Keratinocyte (primary cell): ENCODE results near the gene PSME3. TPM values are rescaled to one million over a fixed set of nuclear protein-coding genes. Genes with fewer than 3 reads are reported as not detected.

Experiments used
- DNase-seq: peaks from one replicate; pipeline ENCODE4 v3.0.0-alpha.2; 2011; ENCODE audit warnings: low read depth, missing footprints, low spot score
- FAIRE-seq: peaks from 2 replicates; lab custom pipeline; 2011; peaks lifted over from hg19 to GRCh38; lab: Jason Lieb, UNC
- H2AFZ ChIP-seq: 2 replicates; pipeline ENCODE4 v1.6.0; 2012; ENCODE audit warnings: low read length, control low read depth, inconsistent platforms; ENCODE audit not compliant: control insufficient read depth
- H3K27ac ChIP-seq: 2 replicates; pipeline ENCODE4 v1.5.1; 2011; ENCODE audit warnings: low read length; ENCODE audit not compliant: control insufficient read depth, insufficient read depth
- H3K27me3 ChIP-seq: 3 replicates; pipeline ENCODE4 v1.6.0; 2011; ENCODE audit warnings: low read length; ENCODE audit not compliant: control insufficient read depth, insufficient read depth; ENCODE audit errors: extremely low read depth
- H3K36me3 ChIP-seq, 2 experiments: 2 replicates in 1 of 2; 3 replicates in 1 of 2; pipeline ENCODE4 v1.5.1; 2011; ENCODE audit warnings: low read length in 2 of 2, mild to moderate bottlenecking in 1 of 2; ENCODE audit not compliant: control insufficient read depth in 2 of 2, insufficient read depth in 2 of 2; ENCODE audit errors: extremely low read depth in 1 of 2
- H3K4me1 ChIP-seq: 3 replicates; pipeline ENCODE4 v1.5.1; 2011; ENCODE audit warnings: low read length; ENCODE audit not compliant: control insufficient read depth, insufficient read depth; ENCODE audit errors: extremely low read depth
- H3K4me2 ChIP-seq: 3 replicates; pipeline ENCODE4 v1.6.0; 2011; ENCODE audit warnings: low read depth, low read length; ENCODE audit not compliant: control insufficient read depth, insufficient read depth; ENCODE audit errors: extremely low read depth
- H3K4me3 ChIP-seq, 3 experiments: fragments of 200-600 bp in 1 of 3; sonication (generic) in 1 of 3; 2 replicates in 2 of 3; 3 replicates in 1 of 3; pipeline ENCODE4 v1.5.1; 2011 to 2016; ENCODE audit warnings: low read length in 3 of 3, mild to moderate bottlenecking in 3 of 3, control low read depth in 2 of 3, inconsistent platforms in 1 of 3, low read depth in 1 of 3, mixed read lengths in 1 of 3, mixed run types in 1 of 3, moderate library complexity in 1 of 3; ENCODE audit not compliant: control insufficient read depth in 2 of 3, insufficient read depth in 2 of 3; ENCODE audit errors: extremely low read depth in 1 of 3
- H3K79me2 ChIP-seq: 2 replicates; pipeline ENCODE4 v1.6.0; 2012; ENCODE audit warnings: low read length; ENCODE audit not compliant: control insufficient read depth, insufficient read depth
- H3K9ac ChIP-seq: 3 replicates; pipeline ENCODE4 v1.6.0; 2011; ENCODE audit warnings: low read length; ENCODE audit not compliant: control insufficient read depth, insufficient read depth; ENCODE audit errors: extremely low read depth
- H3K9me1 ChIP-seq: 3 replicates; pipeline ENCODE4 v1.6.0; 2011; ENCODE audit warnings: low read length; ENCODE audit not compliant: control insufficient read depth, insufficient read depth; ENCODE audit errors: extremely low read depth
- H3K9me3 ChIP-seq: 2 replicates; pipeline ENCODE4 v1.5.1; 2012; ENCODE audit warnings: low read depth, low read length; ENCODE audit not compliant: control insufficient read depth
- H4K20me1 ChIP-seq: 3 replicates; pipeline ENCODE4 v1.6.0; 2011; ENCODE audit warnings: low read length; ENCODE audit not compliant: control insufficient read depth, insufficient read depth; ENCODE audit errors: extremely low read depth
- EZH2 ChIP-seq: IDR thresholded peaks from one replicate; pipeline ENCODE4 v1.6.1; 2012; ENCODE audit warnings: inconsistent platforms, mild to moderate bottlenecking, low read length, moderate library complexity
- dilution Hi-C: fragments of 300-500 bp; cut with MboI; formaldehyde crosslinking; loops from one replicate; pipeline ENCODE4 v1.7.0; 2020; ENCODE audit warnings: low sequenced_read_pairs; ENCODE audit not compliant: extremely low pct_ligation_motif_present
- polyA plus RNA-seq, 5 experiments: library from polyadenylated mRNA; depleted of rRNA in 3 of 5; stranded (reverse) in 3 of 5; stranded (forward) in 1 of 5; unstranded in 1 of 5; fragments of >200 nt; gene quantifications; 1 replicate in 1 of 5; 2 replicates in 3 of 5; 3 replicates in 1 of 5; pipeline versions ENCODE4 v1.2.1 to v1.2.3, GENCODE V29; 2011 to 2012; ENCODE audit warnings: missing spikeins in 2 of 5, low read depth in 1 of 5, low replicate concordance in 1 of 5
- TF ChIP-seq, protein P1 (sequence below), 3 experiments: IDR thresholded peaks in 1 of 3; conservative IDR thresholded peaks in 1 of 3; optimal IDR thresholded peaks in 1 of 3; 2 replicates in 2 of 3; 3 replicates in 1 of 3; pipeline versions ENCODE3 to v1.5.1; 2011; ENCODE audit warnings: low read length in 3 of 3, mild to moderate bottlenecking in 3 of 3, moderate library complexity in 2 of 3, control low read depth in 1 of 3, inconsistent platforms in 1 of 3; ENCODE audit not compliant: insufficient read depth in 2 of 3; ENCODE audit errors: extremely low read depth in 1 of 3

PSME3 gene
- polyA plus RNA-seq, 1 donor (not counting 4 experiments of a cell fraction or from before 2014, with no cell fraction given): 190 TPM

DNA sequence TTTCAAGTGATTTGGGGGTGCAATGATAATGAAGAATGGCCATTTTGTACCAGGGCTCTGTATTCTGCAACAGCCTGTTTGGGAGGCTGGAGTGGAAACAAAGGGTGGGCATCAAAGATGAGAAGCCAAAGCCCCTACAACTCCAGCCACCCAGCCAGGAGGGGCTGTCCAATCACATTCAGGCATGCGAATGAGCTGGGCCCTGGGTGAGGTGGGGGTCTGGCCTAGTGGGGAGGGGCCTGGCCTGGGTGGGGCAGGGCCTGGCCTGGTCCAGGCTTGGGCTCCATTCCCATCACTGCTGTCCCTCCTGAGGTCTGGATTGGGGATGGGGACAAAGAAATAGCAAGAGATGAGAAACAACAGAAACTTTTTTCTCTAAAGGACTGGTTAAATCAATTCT, 24.2 kb downstream of the PSME3 start:
- dilution Hi-C loops: no loop called here
- TF ChIP-seq, protein P1, sequence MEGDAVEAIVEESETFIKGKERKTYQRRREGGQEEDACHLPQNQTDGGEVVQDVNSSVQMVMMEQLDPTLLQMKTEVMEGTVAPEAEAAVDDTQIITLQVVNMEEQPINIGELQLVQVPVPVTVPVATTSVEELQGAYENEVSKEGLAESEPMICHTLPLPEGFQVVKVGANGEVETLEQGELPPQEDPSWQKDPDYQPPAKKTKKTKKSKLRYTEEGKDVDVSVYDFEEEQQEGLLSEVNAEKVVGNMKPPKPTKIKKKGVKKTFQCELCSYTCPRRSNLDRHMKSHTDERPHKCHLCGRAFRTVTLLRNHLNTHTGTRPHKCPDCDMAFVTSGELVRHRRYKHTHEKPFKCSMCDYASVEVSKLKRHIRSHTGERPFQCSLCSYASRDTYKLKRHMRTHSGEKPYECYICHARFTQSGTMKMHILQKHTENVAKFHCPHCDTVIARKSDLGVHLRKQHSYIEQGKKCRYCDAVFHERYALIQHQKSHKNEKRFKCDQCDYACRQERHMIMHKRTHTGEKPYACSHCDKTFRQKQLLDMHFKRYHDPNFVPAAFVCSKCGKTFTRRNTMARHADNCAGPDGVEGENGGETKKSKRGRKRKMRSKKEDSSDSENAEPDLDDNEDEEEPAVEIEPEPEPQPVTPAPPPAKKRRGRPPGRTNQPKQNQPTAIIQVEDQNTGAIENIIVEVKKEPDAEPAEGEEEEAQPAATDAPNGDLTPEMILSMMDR (optimal IDR thresholded peaks at IDR 0.05 in 1 of 3, IDR thresholded peaks at IDR 0.05 in 1 of 3, conservative IDR thresholded peaks at IDR 0.05 in 1 of 3; ENCODE audit: extremely low read depth in 1 of 3, insufficient read depth in 2 of 3, low read length in 3 of 3): no peak
- TF ChIP-seq EZH2: no peak
- Histone ChIP-seq H3K27ac (no peak overlapping the region), H3K4me3 (no peak overlapping the region), H3K36me3 (no peaks in the 10 kb centered on the region), H3K4me2 (no peak overlapping the region), H3K4me1 (no peaks in the 10 kb centered on the region), H3K9ac (no peak overlapping the region), H3K79me2 (no peaks in the 10 kb centered on the region), H4K20me1 (no peaks in the 10 kb centered on the region), H3K9me3 (no peaks in the 10 kb centered on the region), H2AFZ (no peak overlapping the region), H3K27me3 (no peaks in the 10 kb centered on the region), H3K9me1 (no peaks in the 10 kb centered on the region)
- FAIRE-seq (no peak), DNase-seq (no peak)

DNA sequence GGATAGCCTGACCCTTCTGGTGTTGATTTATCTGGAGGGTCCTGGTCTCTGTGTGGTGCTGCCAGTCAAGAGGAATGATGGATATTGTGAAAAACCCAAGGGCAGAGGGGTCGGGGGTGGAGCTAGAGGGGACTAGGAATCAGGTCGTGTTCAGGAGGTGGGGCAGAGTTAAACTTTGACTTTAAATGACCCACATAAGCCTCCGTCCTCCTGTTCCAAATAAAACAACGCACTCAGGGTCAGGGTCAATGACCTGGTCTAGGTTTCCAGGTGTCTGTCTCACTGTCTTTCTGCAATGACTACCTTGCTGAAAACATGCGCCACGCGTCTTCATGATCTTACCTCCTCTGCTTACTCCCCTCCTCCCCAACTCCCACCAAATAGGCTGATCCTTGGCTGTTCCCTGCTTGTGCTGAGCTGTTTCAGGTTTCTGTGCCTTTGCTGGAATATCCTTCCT, 32.5 kb downstream of the PSME3 start:
- no peak overlapping the region for H3K4me2 ChIP-seq
- no peak overlapping the region for H3K27ac ChIP-seq
- no peak for DNase-seq
- no peak overlapping the region for H3K9ac ChIP-seq
- TF ChIP-seq EZH2: no peak
- TF ChIP-seq, protein P1 (optimal IDR thresholded peaks at IDR 0.05 in 1 of 3, IDR thresholded peaks at IDR 0.05 in 1 of 3, conservative IDR thresholded peaks at IDR 0.05 in 1 of 3; ENCODE audit: extremely low read depth in 1 of 3, insufficient read depth in 2 of 3, low read length in 3 of 3): no peak
- peaks cover 10% of the 10 kb centered on the region for H3K27me3 ChIP-seq
- H3K4me3 ChIP-seq: no peak overlapping the region
- no peaks in the 10 kb centered on the region for H3K9me3 ChIP-seq
- H3K9me1 ChIP-seq: no peaks in the 10 kb centered on the region
- no peaks in the 10 kb centered on the region for H3K36me3 ChIP-seq
- no peak for FAIRE-seq
- no peaks in the 10 kb centered on the region for H4K20me1 ChIP-seq
- dilution Hi-C loops: no loop called here
- H3K4me1 ChIP-seq: no peaks in the 10 kb centered on the region
- no peak overlapping the region for H2AFZ ChIP-seq
- no peaks in the 10 kb centered on the region for H3K79me2 ChIP-seq
